Uterus (tissue), 4 donors: ENCODE measurements around the gene SOCS2. TPM values are rescaled to one million over a fixed set of nuclear protein-coding genes. Genes with fewer than 3 reads are reported as not detected.

Experiments used
- DNase-seq, 2 donors: peaks; one replicate each; pipeline ENCODE4 v3.0.0-alpha.2; 2019 to 2020
- H3K27ac ChIP-seq, 2 donors: fragments of 200-600 bp; sonication (generic); 1 replicate in 1 of 2; 2 replicates in 1 of 2; pipeline ENCODE4 v1.5.1; 2016 to 2018
- H3K27me3 ChIP-seq, 2 donors: fragments of 200-600 bp; sonication (generic); one replicate each; pipeline ENCODE4 v1.5.1; 2018 to 2019; ENCODE audit warnings: control low read depth in 1 of 2
- H3K36me3 ChIP-seq, 2 donors: fragments of 200-600 bp; sonication (generic); one replicate each; pipeline ENCODE4 v1.5.1; 2019; ENCODE audit warnings: control low read depth in 1 of 2
- H3K4me1 ChIP-seq, 2 donors: fragments of 200-600 bp; sonication (generic); one replicate each; pipeline ENCODE4 v1.5.1; 2018 to 2019; ENCODE audit warnings: control low read depth in 1 of 2
- H3K4me3 ChIP-seq, 2 donors: fragments of 200-600 bp; sonication (generic); 1 replicate in 1 of 2; 2 replicates in 1 of 2; pipeline ENCODE4 v1.5.1; 2018 to 2019; ENCODE audit warnings: mild to moderate bottlenecking in 1 of 2
- H3K9me3 ChIP-seq, 2 donors: fragments of 200-600 bp; sonication (generic); one replicate each; pipeline ENCODE4 v1.5.1; 2019; ENCODE audit warnings: control low read depth in 1 of 2
- POLR2A ChIP-seq, 2 donors: fragments of 450-650 bp; IDR thresholded peaks; one replicate each; pipeline ENCODE4 v1.6.1; 2016; ENCODE audit warnings: antibody characterized with exemption in 2 of 2, mild to moderate bottlenecking in 1 of 2, moderate library complexity in 1 of 2
- intact Hi-C: fragments of 100-400 bp; cut with DNase I; formaldehyde crosslinking; loops from one replicate; pipeline ENCODE4 v1.15.1; 2023; ENCODE audit warnings: low total_unique reads
- total RNA-seq, 4 donors: library from RNA; depleted of rRNA in 3 of 4; stranded (reverse); fragments of >200 nt in 3 of 4; gene quantifications; one replicate each; pipeline versions ENCODE4 v1.1.0 to v1.2.4, GENCODE V29; 2014 to 2023
- TF ChIP-seq, protein P1 (sequence below), 4 experiments: fragments of 200-600 bp in 2 of 4; fragments of 450-650 bp in 2 of 4; sonication (generic) in 2 of 4; IDR thresholded peaks; one replicate each; pipeline ENCODE4 v1.5.1; 2016 to 2019; ENCODE audit warnings: antibody characterized with exemption in 4 of 4, mild to moderate bottlenecking in 2 of 4, moderate library complexity in 1 of 4
- donor health status: DM: yes; HTN: yes; CAD: no.

SOCS2 gene
- total RNA-seq, 4 donors from 2014 or later, result 55.0 to 345 (median 112) TPM

DNA sequence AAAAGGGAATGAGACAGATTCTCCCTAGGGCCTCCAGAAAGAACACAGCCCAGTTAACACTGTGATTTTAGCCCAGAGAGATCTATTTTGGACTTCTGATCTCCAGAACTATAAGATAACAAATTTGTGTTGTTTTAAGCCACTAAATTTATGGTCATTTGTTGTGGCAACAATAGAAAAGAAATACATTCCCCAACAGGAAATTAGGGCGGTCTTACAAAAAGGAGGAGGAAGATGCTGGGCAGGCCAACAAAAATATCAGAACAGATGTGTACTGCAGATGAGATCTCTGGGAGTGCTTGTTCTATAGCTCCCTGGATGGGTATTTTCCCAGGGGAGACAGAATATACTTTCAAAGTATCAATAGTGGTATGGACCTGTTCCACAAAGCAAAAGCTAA is 32.0 kb upstream of the SOCS2 start:
- Histone ChIP-seq H3K4me1 (no peaks in the 10 kb centered on the region), H3K9me3 (no peaks in the 10 kb centered on the region), H3K27ac (no peak overlapping the region), H3K27me3 (no peaks in the 10 kb centered on the region), H3K4me3 (no peak overlapping the region), H3K36me3 (no peaks in the 10 kb centered on the region)
- intact Hi-C loops, result no loop called here
- no peak for DNase-seq
- TF ChIP-seq, protein P1, sequence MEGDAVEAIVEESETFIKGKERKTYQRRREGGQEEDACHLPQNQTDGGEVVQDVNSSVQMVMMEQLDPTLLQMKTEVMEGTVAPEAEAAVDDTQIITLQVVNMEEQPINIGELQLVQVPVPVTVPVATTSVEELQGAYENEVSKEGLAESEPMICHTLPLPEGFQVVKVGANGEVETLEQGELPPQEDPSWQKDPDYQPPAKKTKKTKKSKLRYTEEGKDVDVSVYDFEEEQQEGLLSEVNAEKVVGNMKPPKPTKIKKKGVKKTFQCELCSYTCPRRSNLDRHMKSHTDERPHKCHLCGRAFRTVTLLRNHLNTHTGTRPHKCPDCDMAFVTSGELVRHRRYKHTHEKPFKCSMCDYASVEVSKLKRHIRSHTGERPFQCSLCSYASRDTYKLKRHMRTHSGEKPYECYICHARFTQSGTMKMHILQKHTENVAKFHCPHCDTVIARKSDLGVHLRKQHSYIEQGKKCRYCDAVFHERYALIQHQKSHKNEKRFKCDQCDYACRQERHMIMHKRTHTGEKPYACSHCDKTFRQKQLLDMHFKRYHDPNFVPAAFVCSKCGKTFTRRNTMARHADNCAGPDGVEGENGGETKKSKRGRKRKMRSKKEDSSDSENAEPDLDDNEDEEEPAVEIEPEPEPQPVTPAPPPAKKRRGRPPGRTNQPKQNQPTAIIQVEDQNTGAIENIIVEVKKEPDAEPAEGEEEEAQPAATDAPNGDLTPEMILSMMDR (IDR thresholded peaks at IDR 0.05), result no peak
- no peak for TF ChIP-seq POLR2A (IDR thresholded peaks at IDR 0.05)

DNA sequence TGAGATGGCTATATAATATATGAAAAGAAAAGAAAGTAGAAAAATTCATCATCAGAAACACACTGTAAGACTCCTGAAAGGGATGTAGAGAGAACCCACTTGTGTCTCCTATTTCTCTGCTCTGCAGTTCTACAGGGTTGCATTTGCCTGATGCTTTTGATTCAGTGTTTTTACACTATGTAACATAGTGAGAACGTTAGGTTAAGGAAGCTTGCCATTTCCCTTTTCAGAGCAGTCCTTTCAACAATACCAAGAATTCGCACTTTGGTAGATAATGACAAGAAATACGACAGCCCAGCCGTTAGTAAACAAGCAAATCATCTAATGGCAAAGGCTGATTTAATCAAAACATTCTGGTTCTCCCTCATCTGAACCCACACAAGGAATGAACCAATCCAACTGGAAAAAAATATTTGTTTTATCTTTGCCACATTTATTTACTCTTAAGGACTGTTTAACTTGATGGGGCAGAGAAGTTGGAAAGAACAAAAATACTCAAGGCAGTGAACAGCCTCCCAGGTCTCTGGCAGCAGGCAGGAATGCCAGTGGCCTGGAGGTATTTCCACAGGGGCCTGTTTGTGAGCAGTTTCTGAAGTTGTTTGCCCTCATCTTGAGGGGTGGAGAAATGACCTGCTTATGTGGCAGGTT is 30.8 kb upstream of the SOCS2 start:
- intact Hi-C loops, result no loop called here
- no peak for DNase-seq
- H3K27me3 ChIP-seq, result no peaks in the 10 kb centered on the region
- H3K27ac ChIP-seq, result no peak overlapping the region
- TF ChIP-seq, protein P1 (IDR thresholded peaks at IDR 0.05), result no peak
- TF ChIP-seq POLR2A (IDR thresholded peaks at IDR 0.05), result no peak
- no peaks in the 10 kb centered on the region for H3K4me1 ChIP-seq
- no peaks in the 10 kb centered on the region for H3K9me3 ChIP-seq
- no peaks in the 10 kb centered on the region for H3K36me3 ChIP-seq
- H3K4me3 ChIP-seq, result no peak overlapping the region

DNA sequence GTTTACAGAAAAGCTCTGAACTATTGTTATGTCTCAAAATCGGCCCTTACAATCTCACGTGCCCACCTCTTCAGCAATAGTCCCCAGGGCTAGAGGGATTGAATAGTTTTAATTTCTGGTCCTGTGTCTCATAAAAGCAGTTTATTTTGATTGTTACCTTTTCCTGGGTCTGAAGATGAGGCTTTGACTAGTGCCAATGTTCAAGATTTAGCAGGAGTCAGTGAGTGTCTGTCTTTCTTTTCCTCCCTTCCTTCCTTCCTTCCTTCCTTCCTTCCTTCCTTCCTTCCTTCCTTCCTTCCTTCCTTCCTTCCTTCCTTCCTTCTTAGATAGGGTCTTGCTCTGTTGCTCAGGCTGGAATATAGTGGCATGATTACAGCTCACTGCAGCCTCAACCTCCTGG is 24.7 kb upstream of the SOCS2 start:
- intact Hi-C loops, result no loop called here
- H3K36me3 ChIP-seq, result no peaks in the 10 kb centered on the region
- no peak for DNase-seq
- no peak for TF ChIP-seq POLR2A (IDR thresholded peaks at IDR 0.05)
- TF ChIP-seq, protein P1 (IDR thresholded peaks at IDR 0.05), result no peak
- H3K27me3 ChIP-seq, result no peaks in the 10 kb centered on the region
- H3K9me3 ChIP-seq, result no peaks in the 10 kb centered on the region
- no peak overlapping the region for H3K27ac ChIP-seq
- H3K4me3 ChIP-seq, result no peak overlapping the region
- no peaks in the 10 kb centered on the region for H3K4me1 ChIP-seq

DNA sequence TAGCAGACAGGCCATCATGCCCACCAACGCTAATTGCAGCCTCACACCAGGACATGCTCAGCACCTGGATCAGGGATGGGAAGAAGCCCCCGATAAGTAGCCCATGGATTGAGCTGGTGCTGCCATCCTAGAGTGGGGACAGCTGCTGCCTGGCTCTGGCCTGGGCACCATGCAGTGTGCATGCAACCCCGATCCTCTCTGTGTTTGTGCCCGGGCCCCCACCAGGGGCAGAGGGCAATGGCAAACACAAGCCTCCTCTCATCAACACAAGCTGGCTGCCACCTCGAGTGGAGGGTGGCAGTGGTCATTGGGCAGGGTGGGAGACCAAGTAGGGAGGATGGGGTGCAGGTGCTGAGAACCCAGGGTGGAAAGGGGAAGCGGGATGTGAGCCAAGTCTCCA is 23.3 kb upstream of the SOCS2 start:
- H3K27ac ChIP-seq, result no peak overlapping the region
- no peaks in the 10 kb centered on the region for H3K36me3 ChIP-seq
- no peak for DNase-seq
- no peak for TF ChIP-seq POLR2A (IDR thresholded peaks at IDR 0.05)
- TF ChIP-seq, protein P1 (IDR thresholded peaks at IDR 0.05), result no peak
- H3K4me1 ChIP-seq, result no peaks in the 10 kb centered on the region
- H3K27me3 ChIP-seq, result no peaks in the 10 kb centered on the region
- intact Hi-C loops, result no loop called here
- no peaks in the 10 kb centered on the region for H3K9me3 ChIP-seq
- H3K4me3 ChIP-seq, result no peak overlapping the region

DNA sequence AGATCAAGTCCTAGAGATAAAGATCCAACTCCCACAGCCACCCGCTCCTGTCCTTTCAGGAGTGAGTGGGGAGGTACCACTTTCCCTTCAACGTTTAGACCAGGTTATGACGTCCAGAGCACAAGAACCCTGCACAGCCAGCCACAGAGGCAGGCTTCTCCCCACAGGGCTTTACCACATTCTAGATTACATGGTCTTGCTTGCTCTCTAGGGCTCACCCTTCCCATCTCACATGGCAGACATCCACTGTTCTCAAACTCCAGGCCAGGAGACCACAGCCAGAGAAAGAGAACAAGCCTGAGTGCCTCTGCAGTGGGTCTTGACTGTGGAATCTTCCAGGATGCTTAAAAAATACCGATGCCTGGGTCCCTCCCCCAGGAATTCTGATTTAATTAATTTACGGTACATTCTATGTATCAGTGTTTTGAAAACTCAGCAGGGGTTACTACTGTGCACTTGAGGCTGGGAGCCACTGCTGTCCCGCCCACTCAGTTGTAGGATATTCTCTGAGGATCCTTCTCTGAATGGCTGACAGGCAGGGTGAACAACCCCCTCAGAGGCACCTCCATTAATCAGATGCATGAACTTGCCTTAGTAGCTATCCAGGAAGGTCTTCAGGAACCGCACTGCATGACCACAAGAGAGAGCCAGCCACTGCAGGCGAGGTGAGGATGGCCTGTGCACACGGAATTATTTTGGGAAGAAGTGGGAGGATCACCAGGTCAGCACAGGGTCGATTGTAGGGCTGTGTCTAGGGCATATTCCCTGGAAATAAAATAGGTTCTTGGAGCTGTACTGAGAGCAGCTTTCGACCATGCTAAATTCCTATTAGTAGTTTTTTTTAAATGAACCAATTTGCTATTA is 21.5 kb upstream of the SOCS2 start:
- no peak overlapping the region for H3K27ac ChIP-seq
- DNase-seq, result no peak
- TF ChIP-seq, protein P1 (IDR thresholded peaks at IDR 0.05), result no peak
- TF ChIP-seq POLR2A (IDR thresholded peaks at IDR 0.05), result no peak
- H3K9me3 ChIP-seq, result no peaks in the 10 kb centered on the region
- H3K36me3 ChIP-seq, result no peaks in the 10 kb centered on the region
- no peak overlapping the region for H3K4me3 ChIP-seq
- no peaks in the 10 kb centered on the region for H3K27me3 ChIP-seq
- intact Hi-C loops, result no loop called here
- H3K4me1 ChIP-seq, result no peaks in the 10 kb centered on the region
